Epithelial cell of umbilical artery (primary cell): Measurements from ENCODE around the gene FLII. TPM values are rescaled to one million over a fixed set of nuclear protein-coding genes. Genes with fewer than 3 reads are reported as not detected.

Source experiments
- total RNA-seq: library from RNA; depleted of rRNA; stranded (reverse); fragments of >200 nt; gene quantifications from 2 replicates; pipeline ENCODE4 v1.2.3, GENCODE V29; 2014

The FLII gene
- total RNA-seq = 318 and 345 TPM in 2 replicates

GRCh38 chr17:18258356-18259038, at the start of gene FLII:
Gene FLII, minus strand, starts transcription at chr17:18258738. Its CDS starts 48 bp downstream, at chr17:18258690.

GRCh38 chr17:18260332-18261145, 2.0 kb upstream of the FLII start, which contains the start of gene MIEF2:
Gene MIEF2, plus strand, starts transcription at chr17:18260662. Its CDS starts 2,059 bp downstream, at chr17:18262721.

DNA sequence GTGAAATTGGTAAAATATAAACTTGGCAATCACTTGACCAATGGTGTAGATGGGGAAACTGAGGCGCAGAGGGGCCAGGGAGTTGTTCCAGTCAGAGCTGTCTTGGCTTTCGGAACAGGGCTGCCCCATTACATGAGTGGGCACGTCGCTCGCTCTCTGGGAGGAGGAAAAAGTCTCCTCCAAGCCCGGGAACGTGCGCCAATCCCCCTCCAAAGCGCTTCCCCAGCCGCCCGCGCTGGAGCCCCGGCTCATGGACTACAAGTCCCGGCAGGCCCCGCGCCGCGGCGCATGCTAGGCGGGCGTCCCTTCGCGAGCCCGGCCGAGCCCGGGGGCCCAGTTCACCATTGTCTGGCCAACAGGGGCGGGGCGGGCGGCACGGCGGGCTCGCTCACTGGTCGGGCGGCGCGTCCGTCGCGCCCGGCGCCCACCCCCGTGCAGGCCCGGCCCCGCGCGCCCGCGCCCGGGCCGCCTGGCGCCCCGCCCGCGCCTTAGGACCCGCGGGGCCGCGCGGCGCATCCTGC, 33.4 kb downstream of the FLII start, which contains the start of gene LLGL1:
LLGL1 (plus strand) TSS at position 515 of the 521 bp plus-strand sequence. CDS start 48 bp downstream, outside the sequence.

Other genes with a start within 250 kb of the FLII start
- gene ATPAF2, start 219.6 kb downstream of the FLII start, total RNA-seq = 18.2 and 28.4 TPM in 2 replicates
- gene GID4, start 219.3 kb downstream of the FLII start, total RNA-seq = 3.9 and 5.8 TPM in 2 replicates
- gene DRG2, start 170.8 kb downstream of the FLII start, total RNA-seq = 36.4 and 49.4 TPM in 2 replicates
- 0.15 TPM in 1 of 2 replicates, not detected in the other for gene MYO15A, start 150.0 kb downstream of the FLII start, total RNA-seq
- 80.9 and 83.4 TPM in 2 replicates for gene ALKBH5, start 74.9 kb downstream of the FLII start, total RNA-seq
- 29.3 and 30.2 TPM in 2 replicates for gene LLGL1, start 33.1 kb downstream of the FLII start, total RNA-seq
- 9.0 and 11.4 TPM in 2 replicates for gene MIEF2, start 1.9 kb upstream of the FLII start, total RNA-seq
- 32.5 and 36.9 TPM in 2 replicates for gene TOP3A, start 56.3 kb upstream of the FLII start, total RNA-seq
- gene SMCR8, start 56.6 kb upstream of the FLII start, total RNA-seq = 12.3 and 15.3 TPM in 2 replicates
- 12.7 and 21.1 TPM in 2 replicates for gene SHMT1, start 104.8 kb upstream of the FLII start, total RNA-seq
- not detected in 2 replicates for gene EVPLL, start 119.0 kb upstream of the FLII start, total RNA-seq
- gene LGALS9C, start 218.1 kb upstream of the FLII start, total RNA-seq = not detected in 2 replicates